D721Med (cell line): ENCODE results near the gene ERC1.

Experiments
- DNase-seq: peaks from one replicate; pipeline ENCODE4 v3.0.0; 2011; ENCODE audit warnings: low spot score; ENCODE audit not compliant: insufficient read length
- FAIRE-seq: peaks from 2 replicates; lab custom pipeline; 2011; peaks lifted over from hg19 to GRCh38; lab: Jason Lieb, UNC
- TF ChIP-seq, protein P1 (sequence below): IDR thresholded peaks from 2 replicates; pipeline ENCODE4 v1.5.1; 2012; ENCODE audit warnings: mild to moderate bottlenecking, control low read depth; ENCODE audit not compliant: insufficient read depth; ENCODE audit errors: missing control alignments

Gene ERC1

GRCh38 chr12:1167784-1168183 lies 176.8 kb downstream of the ERC1 start:
- TF ChIP-seq, protein P1, sequence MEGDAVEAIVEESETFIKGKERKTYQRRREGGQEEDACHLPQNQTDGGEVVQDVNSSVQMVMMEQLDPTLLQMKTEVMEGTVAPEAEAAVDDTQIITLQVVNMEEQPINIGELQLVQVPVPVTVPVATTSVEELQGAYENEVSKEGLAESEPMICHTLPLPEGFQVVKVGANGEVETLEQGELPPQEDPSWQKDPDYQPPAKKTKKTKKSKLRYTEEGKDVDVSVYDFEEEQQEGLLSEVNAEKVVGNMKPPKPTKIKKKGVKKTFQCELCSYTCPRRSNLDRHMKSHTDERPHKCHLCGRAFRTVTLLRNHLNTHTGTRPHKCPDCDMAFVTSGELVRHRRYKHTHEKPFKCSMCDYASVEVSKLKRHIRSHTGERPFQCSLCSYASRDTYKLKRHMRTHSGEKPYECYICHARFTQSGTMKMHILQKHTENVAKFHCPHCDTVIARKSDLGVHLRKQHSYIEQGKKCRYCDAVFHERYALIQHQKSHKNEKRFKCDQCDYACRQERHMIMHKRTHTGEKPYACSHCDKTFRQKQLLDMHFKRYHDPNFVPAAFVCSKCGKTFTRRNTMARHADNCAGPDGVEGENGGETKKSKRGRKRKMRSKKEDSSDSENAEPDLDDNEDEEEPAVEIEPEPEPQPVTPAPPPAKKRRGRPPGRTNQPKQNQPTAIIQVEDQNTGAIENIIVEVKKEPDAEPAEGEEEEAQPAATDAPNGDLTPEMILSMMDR = no peak
- FAIRE-seq (no peak), DNase-seq (no peak)

DNA sequence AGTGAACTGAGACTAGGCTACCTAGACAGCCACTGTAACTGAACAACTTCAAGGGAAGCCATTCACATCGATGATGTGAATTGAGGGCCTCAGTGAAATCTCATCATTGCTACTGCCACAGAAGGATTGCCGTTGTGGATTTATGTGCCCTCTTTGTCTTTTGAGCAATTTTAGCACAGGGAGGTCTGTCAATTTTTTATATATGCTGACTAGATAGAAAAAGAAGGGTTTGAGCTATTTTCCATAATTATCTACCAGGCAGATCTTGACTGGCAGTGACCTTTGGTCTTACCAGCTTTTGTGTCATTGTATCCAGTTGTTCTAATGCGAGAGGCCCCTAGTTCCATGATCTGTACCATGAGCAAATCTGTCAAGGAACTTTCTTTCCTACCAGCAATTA lies 179.4 kb downstream of the ERC1 start:
- DNase-seq = no peak
- FAIRE-seq = no peak
- TF ChIP-seq, protein P1 = no peak

DNA sequence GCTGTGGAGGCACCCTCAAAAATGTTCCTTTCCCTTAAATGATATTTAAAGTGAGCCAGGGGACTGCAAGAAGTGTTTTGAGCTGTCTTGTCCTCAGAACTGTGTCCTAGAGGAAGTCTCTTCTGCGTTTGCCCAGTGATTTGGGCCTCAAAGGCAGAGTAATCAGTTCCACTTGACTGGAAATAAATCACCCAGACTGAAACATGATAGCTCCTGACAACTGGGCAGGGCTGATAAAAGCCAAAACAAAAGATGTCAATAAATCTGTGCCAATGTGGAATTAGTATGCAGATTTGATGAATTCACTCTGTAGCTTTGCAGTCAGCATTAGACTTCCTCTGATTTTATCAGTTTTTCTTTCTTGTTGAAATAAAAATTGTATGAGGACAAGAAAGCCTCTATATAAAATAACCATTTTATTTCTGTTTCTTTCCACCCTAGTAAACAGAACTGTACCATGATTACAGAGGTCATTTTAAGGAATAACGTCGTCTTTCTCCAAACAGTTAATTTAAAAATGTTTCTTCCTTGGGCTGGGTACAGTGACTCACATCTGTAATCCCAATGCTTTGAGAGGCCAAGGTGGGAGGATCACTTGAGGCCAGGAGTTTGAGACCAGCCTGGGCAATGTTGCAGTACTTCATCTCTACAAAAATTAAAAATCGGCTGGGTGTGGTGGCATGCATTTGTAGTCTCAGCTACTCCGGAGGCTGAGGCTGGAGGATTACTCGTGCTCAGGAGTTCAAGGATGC lies 180.8 kb downstream of the ERC1 start:
- FAIRE-seq (no peak), DNase-seq (no peak)
- TF ChIP-seq, protein P1 = no peak

GRCh38 chr12:1173781-1174617 lies 183.0 kb downstream of the ERC1 start:
- DNase-seq = no peak
- TF ChIP-seq, protein P1 = no peak
- FAIRE-seq = no peak

- TF ChIP-seq, protein P1 = no peak
- FAIRE-seq = no peak
- DNase-seq = no peak
Observed at GRCh38 chr12:1174659-1175058, 183.6 kb downstream of the ERC1 start.

DNA sequence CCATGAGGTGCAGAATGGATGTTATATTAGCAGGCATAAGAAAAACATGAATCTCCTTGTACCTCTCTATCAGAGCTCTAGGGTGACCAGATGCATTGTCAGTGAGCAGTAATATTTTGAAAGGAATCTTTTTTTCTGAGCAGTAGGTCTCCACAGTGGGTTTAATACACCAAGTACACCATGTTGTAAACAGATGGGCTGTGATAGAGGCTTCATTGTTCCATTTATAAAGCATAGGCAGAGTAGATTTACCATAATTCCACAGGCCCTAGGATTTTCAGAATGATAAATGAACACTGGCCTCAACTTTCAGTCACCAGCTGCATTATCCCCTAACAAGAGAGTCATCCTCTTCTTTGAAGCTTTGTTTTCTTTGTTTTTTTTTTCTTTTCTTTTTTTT lies 185.2 kb downstream of the ERC1 start:
- no peak for DNase-seq
- FAIRE-seq = no peak
- TF ChIP-seq, protein P1 = no peak
